H9 (cell line): ENCODE data around the gene OXSR1. TPM values are rescaled to one million over a fixed set of nuclear protein-coding genes. Genes with fewer than 3 reads are reported as not detected.

ENCODE experiments used
- DNase-seq: peaks from one replicate; pipeline ENCODE4 v3.0.0-alpha.2; 2017
- H2AFZ ChIP-seq: one replicate; pipeline ENCODE4 v1.6.1; 2013; ENCODE audit warnings: mild to moderate bottlenecking, low read length, control low read depth, moderate library complexity
- H2AK5ac ChIP-seq: 2 replicates; pipeline ENCODE4 v1.6.1; 2013; ENCODE audit warnings: low read length, control low read depth, mixed read lengths; ENCODE audit not compliant: insufficient read length
- H2BK120ac ChIP-seq: one replicate; pipeline ENCODE4 v1.6.1; 2013; ENCODE audit warnings: low read depth, mild to moderate bottlenecking, low read length, control low read depth, inconsistent platforms; ENCODE audit not compliant: poor library complexity, severe bottlenecking
- H2BK12ac ChIP-seq: 2 replicates; pipeline ENCODE4 v1.6.1; 2013; ENCODE audit warnings: low read length, control low read depth, mixed read lengths, low read depth; ENCODE audit not compliant: insufficient read length
- H2BK15ac ChIP-seq: 2 replicates; pipeline ENCODE4 v1.6.1; 2013; ENCODE audit warnings: low read depth, low read length, control low read depth
- H2BK20ac ChIP-seq: one replicate; pipeline ENCODE4 v1.6.1; 2013; ENCODE audit warnings: low read depth, mild to moderate bottlenecking, low read length, control low read depth, inconsistent platforms; ENCODE audit not compliant: poor library complexity, severe bottlenecking
- H2BK5ac ChIP-seq: 2 replicates; pipeline ENCODE4 v1.6.1; 2013; ENCODE audit warnings: low read length, control low read depth, mixed read lengths; ENCODE audit not compliant: insufficient read length
- H3K14ac ChIP-seq: 2 replicates; pipeline ENCODE4 v1.6.1; 2013; ENCODE audit warnings: low read length, control low read depth; ENCODE audit not compliant: insufficient read depth
- H3K18ac ChIP-seq: 2 replicates; pipeline ENCODE4 v1.6.1; 2013; ENCODE audit warnings: low read depth, mild to moderate bottlenecking, mixed read lengths, low read length, control low read depth; ENCODE audit not compliant: insufficient read length
- H3K23ac ChIP-seq: 2 replicates; pipeline ENCODE4 v1.6.1; 2013; ENCODE audit warnings: low read length, control low read depth, mixed read lengths, low read depth; ENCODE audit not compliant: insufficient read length
- H3K23me2 ChIP-seq: 2 replicates; pipeline ENCODE4 v1.6.1; 2013; ENCODE audit warnings: low read depth, mild to moderate bottlenecking, mixed read lengths, low read length, control low read depth; ENCODE audit not compliant: insufficient read length, poor library complexity, severe bottlenecking
- H3K27ac ChIP-seq: 2 replicates; pipeline ENCODE4 v1.5.1; 2013; ENCODE audit warnings: low read length, control low read depth, mixed read lengths, low read depth; ENCODE audit not compliant: insufficient read length
- H3K27me3 ChIP-seq: 2 replicates; pipeline ENCODE4 v1.6.1; 2013; ENCODE audit warnings: low read length, control low read depth, inconsistent platforms; ENCODE audit not compliant: insufficient read depth
- H3K4ac ChIP-seq: 2 replicates; pipeline ENCODE4 v1.6.1; 2013; ENCODE audit warnings: low read depth, mild to moderate bottlenecking, control low read depth, inconsistent platforms, low read length, moderate library complexity
- H3K4me1 ChIP-seq: 2 replicates; pipeline ENCODE4 v1.6.1; 2013; ENCODE audit warnings: low read length, control low read depth, inconsistent platforms; ENCODE audit not compliant: insufficient read depth
- H3K4me2 ChIP-seq: 2 replicates; pipeline ENCODE4 v1.6.1; 2013; ENCODE audit warnings: low read length, control low read depth, mixed read lengths; ENCODE audit not compliant: insufficient read length, insufficient read depth
- H3K56ac ChIP-seq: 2 replicates; pipeline ENCODE4 v1.6.1; 2013; ENCODE audit warnings: low read depth, mild to moderate bottlenecking, mixed read lengths, low read length, control low read depth; ENCODE audit not compliant: insufficient read length
- H3K79me1 ChIP-seq: 2 replicates; pipeline ENCODE4 v1.6.1; 2013; ENCODE audit warnings: low read depth, mild to moderate bottlenecking, moderate library complexity, low read length, control low read depth, inconsistent platforms; ENCODE audit not compliant: insufficient read depth, poor library complexity, severe bottlenecking
- H3K79me2 ChIP-seq: 2 replicates; pipeline ENCODE4 v1.6.1; 2013; ENCODE audit warnings: low read length, control low read depth, inconsistent platforms; ENCODE audit not compliant: insufficient read depth
- H3K9ac ChIP-seq: 2 replicates; pipeline ENCODE4 v1.6.1; 2013; ENCODE audit warnings: low read length, control low read depth, mixed read lengths; ENCODE audit not compliant: insufficient read length; ENCODE audit errors: extremely low read depth
- H3K9me3 ChIP-seq: one replicate; pipeline ENCODE4 v1.6.1; 2013; ENCODE audit warnings: low read depth, low read length, inconsistent platforms; ENCODE audit not compliant: control insufficient read depth
- H3T11ph ChIP-seq: one replicate; pipeline ENCODE4 v1.6.1; 2013; ENCODE audit warnings: mild to moderate bottlenecking, low read length, control low read depth, inconsistent platforms
- H4K20me1 ChIP-seq: one replicate; pipeline ENCODE4 v1.6.1; 2013; ENCODE audit not compliant: control insufficient read depth, insufficient read length, insufficient read depth
- H4K5ac ChIP-seq: 2 replicates; pipeline ENCODE4 v1.6.1; 2013; ENCODE audit warnings: low read depth, mild to moderate bottlenecking, mixed read lengths, low read length, control low read depth; ENCODE audit not compliant: insufficient read length
- H4K8ac ChIP-seq: replicated peaks from 2 replicates; pipeline ENCODE4 v1.6.1; 2013; ENCODE audit warnings: low read length, control low read depth, mixed read lengths, low read depth; ENCODE audit not compliant: insufficient read length
- H4K91ac ChIP-seq: 2 replicates; pipeline ENCODE4 v1.6.1; 2013; ENCODE audit warnings: low read depth, mild to moderate bottlenecking, moderate library complexity, mixed read lengths, low read length, control low read depth; ENCODE audit not compliant: insufficient read length
- H3K27ac Mint-ChIP-seq, 3 experiments: 2 replicates in 2 of 3; 3 replicates in 1 of 3; pipeline ENCODE4 v1.8.0; 2020 to 2021; ENCODE audit warnings: mixed read lengths in 3 of 3, mild to moderate bottlenecking in 1 of 3, moderate library complexity in 1 of 3
- H3K27me3 Mint-ChIP-seq: 2 replicates; pipeline ENCODE4 v1.8.0; 2021; ENCODE audit warnings: low read depth, mild to moderate bottlenecking, moderate library complexity, mixed read lengths
- H3K36me3 Mint-ChIP-seq, 3 experiments: 2 replicates in 2 of 3; 3 replicates in 1 of 3; pipeline ENCODE4 v1.8.0; 2020 to 2021; ENCODE audit warnings: low read depth in 3 of 3, mixed read lengths in 3 of 3; ENCODE audit not compliant: insufficient read depth in 1 of 3
- H3K4me1 Mint-ChIP-seq, 2 experiments: 2 replicates each; pipeline ENCODE4 v1.8.0; 2020; ENCODE audit warnings: mixed read lengths in 2 of 2
- H3K4me3 Mint-ChIP-seq, 2 experiments: 2 replicates in 1 of 2; 3 replicates in 1 of 2; pipeline ENCODE4 v1.8.0; 2020 to 2021; ENCODE audit warnings: mild to moderate bottlenecking in 2 of 2, mixed read lengths in 2 of 2, moderate library complexity in 1 of 2
- H3K9me3 Mint-ChIP-seq, 2 experiments: 2 replicates in 1 of 2; 3 replicates in 1 of 2; pipeline ENCODE4 v1.8.0; 2020; ENCODE audit warnings: mild to moderate bottlenecking in 2 of 2, mixed read lengths in 2 of 2, moderate library complexity in 1 of 2
- CTCF ChIP-seq: fragments of 200-600 bp; sonication (generic); conservative IDR thresholded peaks from 3 replicates; pipeline ENCODE4 v1.8.0; 2021; ENCODE audit warnings: antibody characterized with exemption, mild to moderate bottlenecking
- WGBS: extraction: QIAGEN DNeasy Blood & Tissue Kit; methylation state at CpG from one replicate; pipeline ENCODE4 v1.1.7; 2013; ENCODE audit warnings: missing lambda C conversion rate, low lambda C conversion rate, mixed read lengths; ENCODE audit not compliant: insufficient read length; ENCODE audit errors: extremely low coverage; 5-methylcytosine and 5-hydroxymethylcytosine counted together
- total RNA-seq: library from RNA; stranded (reverse); gene quantifications from 2 replicates; pipeline ENCODE4 v1.2.1, GENCODE V29; 2021

The OXSR1 gene
- total RNA-seq, 1 experiment from 2014 or later = 54.1 TPM

GRCh38 chr3:38255627-38256026 is 90.3 kb downstream of the OXSR1 start:
- Mint-ChIP-seq H3K9me3 (no peaks in the 10 kb centered on the region), H3K27ac (no peak overlapping the region; a peak in 1 of 7 replicates), H3K4me1 (no peaks in the 10 kb centered on the region), H3K4me3 (no peak overlapping the region), H3K27me3 (no peaks in the 10 kb centered on the region), H3K36me3 (peaks cover 15 to 38% (median 31%) of the 10 kb centered on the region in 3 experiments; a peak in 6 of 7 replicates)
- no peak overlapping the region for H4K91ac ChIP-seq
- H3T11ph ChIP-seq = no peak overlapping the region
- no peak overlapping the region for H4K8ac ChIP-seq
- H3K4ac ChIP-seq = no peak overlapping the region
- TF ChIP-seq CTCF = no peak
- H2AFZ ChIP-seq = no peak overlapping the region
- WGBS = no CpG with 5 or more reads among the region's 1 CpG
- no peak overlapping the region for H2BK20ac ChIP-seq
- no peak overlapping the region for H2BK15ac ChIP-seq
- H3K18ac ChIP-seq = no peak overlapping the region
- H2BK5ac ChIP-seq = no peak overlapping the region
- H3K4me1 ChIP-seq = no peaks in the 10 kb centered on the region
- H3K56ac ChIP-seq = no peak overlapping the region
- no peak overlapping the region for H3K4me2 ChIP-seq
- H2BK120ac ChIP-seq = no peak overlapping the region
- H3K9me3 ChIP-seq = no peaks in the 10 kb centered on the region
- H3K79me1 ChIP-seq = no peaks in the 10 kb centered on the region
- no peak overlapping the region for H3K23ac ChIP-seq
- H3K23me2 ChIP-seq = no peaks in the 10 kb centered on the region
- no peak overlapping the region for H3K27ac ChIP-seq
- H2AK5ac ChIP-seq = no peak overlapping the region
- H4K20me1 ChIP-seq = no peaks in the 10 kb centered on the region
- no peaks in the 10 kb centered on the region for H3K27me3 ChIP-seq
- no peak overlapping the region for H2BK12ac ChIP-seq
- no peak for DNase-seq
- no peak overlapping the region for H3K9ac ChIP-seq
- no peaks in the 10 kb centered on the region for H3K79me2 ChIP-seq
- no peak overlapping the region for H4K5ac ChIP-seq
- H3K14ac ChIP-seq = no peak overlapping the region
